IPS DF 4.7 (cell line): ENCODE results near the gene ASCL2.

Experiments
- DNase-seq: peaks from one replicate; pipeline ENCODE4 v3.0.0-alpha.2; 2013; ENCODE audit warnings: low spot score; ENCODE audit errors: extremely low read depth

Gene ASCL2

GRCh38 chr11:2273771-2274170 lies 3.4 kb upstream of the ASCL2 start:
- DNase-seq: no peak

- DNase-seq: no peak
Measured at GRCh38 chr11:2273311-2273710, 2.9 kb upstream of the ASCL2 start.

GRCh38 chr11:2272946-2273280 lies 2.5 kb upstream of the ASCL2 start:
- no peak for DNase-seq

- DNase-seq: no peak
Measured at GRCh38 chr11:2272228-2272945, 2.0 kb upstream of the ASCL2 start.

GRCh38 chr11:2271327-2272227 lies 1.2 kb upstream of the ASCL2 start:
- no peak for DNase-seq

- DNase-seq: no peak
Measured at GRCh38 chr11:2271077-2271326, 614 bp upstream of the ASCL2 start.

- peak; percentile 41 for DNase-seq
Measured at GRCh38 chr11:2269601-2270321, 627 bp downstream of the ASCL2 start.

GRCh38 chr11:2268729-2269600 lies 1.4 kb downstream of the ASCL2 start:
- DNase-seq: no peak

- DNase-seq: no peak
Measured at GRCh38 chr11:2267851-2268728, 2.3 kb downstream of the ASCL2 start.

- no peak for DNase-seq
Measured at GRCh38 chr11:2267306-2267850, 3.0 kb downstream of the ASCL2 start.

GRCh38 chr11:2266586-2267305 lies 3.6 kb downstream of the ASCL2 start:
- no peak for DNase-seq

GRCh38 chr11:2265854-2266585 lies 4.4 kb downstream of the ASCL2 start:
- no peak for DNase-seq

GRCh38 chr11:2265396-2265795 lies 5.0 kb downstream of the ASCL2 start:
- no peak for DNase-seq

GRCh38 chr11:2264366-2265053 lies 5.9 kb downstream of the ASCL2 start:
- DNase-seq: no peak

- DNase-seq: no peak
Measured at GRCh38 chr11:2263724-2264360, 6.5 kb downstream of the ASCL2 start.

GRCh38 chr11:2263071-2263565 lies 7.3 kb downstream of the ASCL2 start:
- no peak for DNase-seq

- DNase-seq: no peak
Measured at GRCh38 chr11:2262301-2263070, 7.9 kb downstream of the ASCL2 start.
